H9 (cell line): ENCODE data around the gene CERS4. TPM values are rescaled to one million over a fixed set of nuclear protein-coding genes. Genes with fewer than 3 reads are reported as not detected.

Source experiments
- DNase-seq: peaks from one replicate; pipeline ENCODE4 v3.0.0-alpha.2; 2017
- H2AFZ ChIP-seq: one replicate; pipeline ENCODE4 v1.6.1; 2013; ENCODE audit warnings: mild to moderate bottlenecking, low read length, control low read depth, moderate library complexity
- H2AK5ac ChIP-seq: 2 replicates; pipeline ENCODE4 v1.6.1; 2013; ENCODE audit warnings: low read length, control low read depth, mixed read lengths; ENCODE audit not compliant: insufficient read length
- H2BK120ac ChIP-seq: one replicate; pipeline ENCODE4 v1.6.1; 2013; ENCODE audit warnings: low read depth, mild to moderate bottlenecking, low read length, control low read depth, inconsistent platforms; ENCODE audit not compliant: poor library complexity, severe bottlenecking
- H2BK12ac ChIP-seq: 2 replicates; pipeline ENCODE4 v1.6.1; 2013; ENCODE audit warnings: low read length, control low read depth, mixed read lengths, low read depth; ENCODE audit not compliant: insufficient read length
- H2BK15ac ChIP-seq: 2 replicates; pipeline ENCODE4 v1.6.1; 2013; ENCODE audit warnings: low read depth, low read length, control low read depth
- H2BK20ac ChIP-seq: one replicate; pipeline ENCODE4 v1.6.1; 2013; ENCODE audit warnings: low read depth, mild to moderate bottlenecking, low read length, control low read depth, inconsistent platforms; ENCODE audit not compliant: poor library complexity, severe bottlenecking
- H2BK5ac ChIP-seq: 2 replicates; pipeline ENCODE4 v1.6.1; 2013; ENCODE audit warnings: low read length, control low read depth, mixed read lengths; ENCODE audit not compliant: insufficient read length
- H3K14ac ChIP-seq: 2 replicates; pipeline ENCODE4 v1.6.1; 2013; ENCODE audit warnings: low read length, control low read depth; ENCODE audit not compliant: insufficient read depth
- H3K18ac ChIP-seq: 2 replicates; pipeline ENCODE4 v1.6.1; 2013; ENCODE audit warnings: low read depth, mild to moderate bottlenecking, mixed read lengths, low read length, control low read depth; ENCODE audit not compliant: insufficient read length
- H3K23ac ChIP-seq: 2 replicates; pipeline ENCODE4 v1.6.1; 2013; ENCODE audit warnings: low read length, control low read depth, mixed read lengths, low read depth; ENCODE audit not compliant: insufficient read length
- H3K23me2 ChIP-seq: 2 replicates; pipeline ENCODE4 v1.6.1; 2013; ENCODE audit warnings: low read depth, mild to moderate bottlenecking, mixed read lengths, low read length, control low read depth; ENCODE audit not compliant: insufficient read length, poor library complexity, severe bottlenecking
- H3K27ac ChIP-seq: 2 replicates; pipeline ENCODE4 v1.5.1; 2013; ENCODE audit warnings: low read length, control low read depth, mixed read lengths, low read depth; ENCODE audit not compliant: insufficient read length
- H3K27me3 ChIP-seq: 2 replicates; pipeline ENCODE4 v1.6.1; 2013; ENCODE audit warnings: low read length, control low read depth, inconsistent platforms; ENCODE audit not compliant: insufficient read depth
- H3K4ac ChIP-seq: 2 replicates; pipeline ENCODE4 v1.6.1; 2013; ENCODE audit warnings: low read depth, mild to moderate bottlenecking, control low read depth, inconsistent platforms, low read length, moderate library complexity
- H3K4me1 ChIP-seq: 2 replicates; pipeline ENCODE4 v1.6.1; 2013; ENCODE audit warnings: low read length, control low read depth, inconsistent platforms; ENCODE audit not compliant: insufficient read depth
- H3K4me2 ChIP-seq: 2 replicates; pipeline ENCODE4 v1.6.1; 2013; ENCODE audit warnings: low read length, control low read depth, mixed read lengths; ENCODE audit not compliant: insufficient read length, insufficient read depth
- H3K56ac ChIP-seq: 2 replicates; pipeline ENCODE4 v1.6.1; 2013; ENCODE audit warnings: low read depth, mild to moderate bottlenecking, mixed read lengths, low read length, control low read depth; ENCODE audit not compliant: insufficient read length
- H3K79me1 ChIP-seq: 2 replicates; pipeline ENCODE4 v1.6.1; 2013; ENCODE audit warnings: low read depth, mild to moderate bottlenecking, moderate library complexity, low read length, control low read depth, inconsistent platforms; ENCODE audit not compliant: insufficient read depth, poor library complexity, severe bottlenecking
- H3K79me2 ChIP-seq: 2 replicates; pipeline ENCODE4 v1.6.1; 2013; ENCODE audit warnings: low read length, control low read depth, inconsistent platforms; ENCODE audit not compliant: insufficient read depth
- H3K9ac ChIP-seq: 2 replicates; pipeline ENCODE4 v1.6.1; 2013; ENCODE audit warnings: low read length, control low read depth, mixed read lengths; ENCODE audit not compliant: insufficient read length; ENCODE audit errors: extremely low read depth
- H3K9me3 ChIP-seq: one replicate; pipeline ENCODE4 v1.6.1; 2013; ENCODE audit warnings: low read depth, low read length, inconsistent platforms; ENCODE audit not compliant: control insufficient read depth
- H3T11ph ChIP-seq: one replicate; pipeline ENCODE4 v1.6.1; 2013; ENCODE audit warnings: mild to moderate bottlenecking, low read length, control low read depth, inconsistent platforms
- H4K20me1 ChIP-seq: one replicate; pipeline ENCODE4 v1.6.1; 2013; ENCODE audit not compliant: control insufficient read depth, insufficient read length, insufficient read depth
- H4K5ac ChIP-seq: 2 replicates; pipeline ENCODE4 v1.6.1; 2013; ENCODE audit warnings: low read depth, mild to moderate bottlenecking, mixed read lengths, low read length, control low read depth; ENCODE audit not compliant: insufficient read length
- H4K8ac ChIP-seq: replicated peaks from 2 replicates; pipeline ENCODE4 v1.6.1; 2013; ENCODE audit warnings: low read length, control low read depth, mixed read lengths, low read depth; ENCODE audit not compliant: insufficient read length
- H4K91ac ChIP-seq: 2 replicates; pipeline ENCODE4 v1.6.1; 2013; ENCODE audit warnings: low read depth, mild to moderate bottlenecking, moderate library complexity, mixed read lengths, low read length, control low read depth; ENCODE audit not compliant: insufficient read length
- H3K27ac Mint-ChIP-seq, 3 experiments: 2 replicates in 2 of 3; 3 replicates in 1 of 3; pipeline ENCODE4 v1.8.0; 2020 to 2021; ENCODE audit warnings: mixed read lengths in 3 of 3, mild to moderate bottlenecking in 1 of 3, moderate library complexity in 1 of 3
- H3K27me3 Mint-ChIP-seq: 2 replicates; pipeline ENCODE4 v1.8.0; 2021; ENCODE audit warnings: low read depth, mild to moderate bottlenecking, moderate library complexity, mixed read lengths
- H3K36me3 Mint-ChIP-seq, 3 experiments: 2 replicates in 2 of 3; 3 replicates in 1 of 3; pipeline ENCODE4 v1.8.0; 2020 to 2021; ENCODE audit warnings: low read depth in 3 of 3, mixed read lengths in 3 of 3; ENCODE audit not compliant: insufficient read depth in 1 of 3
- H3K4me1 Mint-ChIP-seq, 2 experiments: 2 replicates each; pipeline ENCODE4 v1.8.0; 2020; ENCODE audit warnings: mixed read lengths in 2 of 2
- H3K4me3 Mint-ChIP-seq, 2 experiments: 2 replicates in 1 of 2; 3 replicates in 1 of 2; pipeline ENCODE4 v1.8.0; 2020 to 2021; ENCODE audit warnings: mild to moderate bottlenecking in 2 of 2, mixed read lengths in 2 of 2, moderate library complexity in 1 of 2
- H3K9me3 Mint-ChIP-seq, 2 experiments: 2 replicates in 1 of 2; 3 replicates in 1 of 2; pipeline ENCODE4 v1.8.0; 2020; ENCODE audit warnings: mild to moderate bottlenecking in 2 of 2, mixed read lengths in 2 of 2, moderate library complexity in 1 of 2
- CTCF ChIP-seq: fragments of 200-600 bp; sonication (generic); conservative IDR thresholded peaks from 3 replicates; pipeline ENCODE4 v1.8.0; 2021; ENCODE audit warnings: antibody characterized with exemption, mild to moderate bottlenecking
- WGBS: extraction: QIAGEN DNeasy Blood & Tissue Kit; methylation state at CpG from one replicate; pipeline ENCODE4 v1.1.7; 2013; ENCODE audit warnings: missing lambda C conversion rate, low lambda C conversion rate, mixed read lengths; ENCODE audit not compliant: insufficient read length; ENCODE audit errors: extremely low coverage; 5-methylcytosine and 5-hydroxymethylcytosine counted together
- total RNA-seq: library from RNA; stranded (reverse); gene quantifications from 2 replicates; pipeline ENCODE4 v1.2.1, GENCODE V29; 2021

Gene CERS4
- total RNA-seq, 1 experiment from 2014 or later, result 62.6 TPM

DNA sequence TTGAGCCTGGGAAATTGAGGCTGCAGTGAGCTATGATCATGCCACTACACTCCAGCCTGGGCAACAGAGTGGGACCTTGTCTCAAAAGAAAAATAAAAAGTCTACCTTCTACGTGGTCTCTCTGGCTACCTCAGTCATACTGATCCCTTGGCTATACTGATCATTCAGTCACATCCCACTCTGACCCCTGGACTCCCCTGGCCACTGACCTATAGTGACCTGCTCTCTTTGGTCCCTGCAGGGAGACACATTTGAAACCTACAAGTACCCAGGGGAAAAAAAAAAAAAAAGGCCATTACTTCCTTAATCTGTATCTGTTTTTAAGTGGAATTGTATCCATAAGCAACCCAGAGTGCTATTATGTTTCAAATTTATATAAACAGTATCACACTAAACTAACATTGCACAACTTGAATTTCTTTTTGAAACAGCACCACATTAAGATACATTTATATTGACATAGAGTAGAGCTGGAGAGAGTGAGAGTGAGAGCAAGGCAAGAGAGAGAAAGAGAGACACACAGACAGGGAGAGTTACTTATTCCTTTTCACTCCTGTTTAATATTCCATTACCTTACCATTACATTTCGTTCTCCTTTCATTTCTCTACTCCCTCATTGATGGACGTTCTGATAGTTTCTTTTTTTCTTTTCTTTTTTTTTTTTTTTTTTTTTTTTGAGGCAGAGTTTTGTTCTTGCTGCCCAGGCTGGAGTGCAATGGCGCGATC is 23.7 kb upstream of the CERS4 start:
- no peak overlapping the region for H3K4ac ChIP-seq
- H3K18ac ChIP-seq, result no peak overlapping the region
- H3K9me3 ChIP-seq, result no peaks in the 10 kb centered on the region
- Mint-ChIP-seq H3K27me3 (peaks cover 2% of the 10 kb centered on the region), H3K27ac (no peak overlapping the region; a peak in 1 of 7 replicates), H3K36me3 (no peaks in the 10 kb centered on the region), H3K4me1 (no peaks in the 10 kb centered on the region; a peak in 1 of 4 replicates), H3K4me3 (no peak overlapping the region), H3K9me3 (no peaks in the 10 kb centered on the region)
- no peak overlapping the region for H2BK12ac ChIP-seq
- no peak for DNase-seq
- no peak overlapping the region for H3K23ac ChIP-seq
- no peak for TF ChIP-seq CTCF
- H3K14ac ChIP-seq, result no peak overlapping the region
- H2AK5ac ChIP-seq, result no peak overlapping the region
- H3K9ac ChIP-seq, result no peak overlapping the region
- WGBS, result 100% methylated on average over 2 of the region's 5 CpGs
- H4K8ac ChIP-seq, result no peak overlapping the region
- H3K4me1 ChIP-seq, result no peaks in the 10 kb centered on the region
- H4K5ac ChIP-seq, result no peak overlapping the region
- no peak overlapping the region for H2BK120ac ChIP-seq
- no peaks in the 10 kb centered on the region for H3K27me3 ChIP-seq
- no peak overlapping the region for H2BK20ac ChIP-seq
- H3K23me2 ChIP-seq, result no peaks in the 10 kb centered on the region
- H3K56ac ChIP-seq, result no peak overlapping the region
- H2BK5ac ChIP-seq, result no peak overlapping the region
- no peak overlapping the region for H4K91ac ChIP-seq
- H3K27ac ChIP-seq, result no peak overlapping the region
- no peak overlapping the region for H3K4me2 ChIP-seq
- no peaks in the 10 kb centered on the region for H3K79me1 ChIP-seq
- no peaks in the 10 kb centered on the region for H4K20me1 ChIP-seq
- no peaks in the 10 kb centered on the region for H3K79me2 ChIP-seq
- no peak overlapping the region for H2BK15ac ChIP-seq
- no peak overlapping the region for H3T11ph ChIP-seq
- no peak overlapping the region for H2AFZ ChIP-seq
